Stimulated activated CD4-positive, alpha-beta T cell treated with anti-CD3 and anti-CD28 coated beads, Interleukin-12 subunit alpha, Interleukin-12 subunit beta, amount 100 ng/mL, for 4 hours (primary cell): ENCODE results near the gene TNNC2.
"Not testable (repeated sequence)": the region's sequence is repeated elsewhere in the genome, so short reads cannot be mapped to it uniquely, and the experiment has no call there.

Experiments
- DNase-seq: peaks from one replicate; pipeline ENCODE4 v3.0.0-alpha.2; 2020

The TNNC2 gene

DNA sequence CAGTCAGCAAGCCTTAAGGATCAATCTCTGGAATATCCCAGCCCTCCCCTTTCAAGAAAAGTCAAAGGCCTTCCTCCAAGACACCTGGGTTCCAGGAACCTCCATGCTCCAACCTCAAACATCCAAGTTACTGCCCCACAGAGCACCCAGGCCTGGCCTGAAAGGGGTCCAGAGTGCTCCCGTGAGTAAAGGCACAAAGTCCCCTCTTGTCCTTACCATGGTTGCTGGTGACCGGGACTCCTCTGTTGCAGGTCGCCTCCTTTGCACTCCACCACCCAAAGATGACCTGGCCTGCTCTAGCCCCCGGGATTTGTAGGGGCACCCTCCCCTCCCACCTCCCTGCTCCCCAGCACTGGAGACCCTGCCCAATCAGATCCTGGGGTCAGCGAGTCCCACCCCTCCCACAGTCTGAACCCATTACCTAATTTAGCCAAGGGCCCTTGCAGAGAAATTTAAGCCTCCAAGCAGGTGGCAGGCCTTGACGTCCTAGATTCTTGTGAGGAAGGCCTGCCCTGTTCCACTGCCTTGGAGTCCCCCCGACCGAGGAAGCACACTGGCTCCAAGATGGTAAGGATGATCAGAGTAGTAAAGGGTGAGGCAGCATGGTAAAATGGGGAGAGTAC, at the start of gene TNNC2:
Gene TNNC2 (minus strand): TSS at position 283 of the 623 bp plus-strand sequence. CDS start 64 bp downstream, at position 219.
- no peak for DNase-seq

DNA sequence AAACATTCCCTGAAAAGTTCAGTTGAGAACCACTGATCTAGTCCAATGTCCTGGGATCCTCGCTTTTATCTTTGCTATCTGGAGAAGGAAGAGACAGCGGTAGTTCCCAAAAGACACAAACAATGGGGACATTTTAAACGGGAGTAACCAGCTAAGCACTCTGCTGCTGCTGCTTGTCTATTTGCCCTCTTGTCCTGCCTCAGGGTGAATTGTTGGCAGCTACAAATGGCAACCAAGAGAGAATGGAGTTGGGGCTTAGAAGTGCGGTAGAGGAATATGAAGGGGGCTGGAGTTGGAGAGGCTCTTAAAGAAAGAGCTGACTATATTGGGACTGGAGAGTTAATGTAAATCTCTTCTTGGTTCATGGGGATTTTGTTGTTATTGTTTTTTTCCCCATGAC, 47.5 kb upstream of the TNNC2 start:
- no peak for DNase-seq

DNA sequence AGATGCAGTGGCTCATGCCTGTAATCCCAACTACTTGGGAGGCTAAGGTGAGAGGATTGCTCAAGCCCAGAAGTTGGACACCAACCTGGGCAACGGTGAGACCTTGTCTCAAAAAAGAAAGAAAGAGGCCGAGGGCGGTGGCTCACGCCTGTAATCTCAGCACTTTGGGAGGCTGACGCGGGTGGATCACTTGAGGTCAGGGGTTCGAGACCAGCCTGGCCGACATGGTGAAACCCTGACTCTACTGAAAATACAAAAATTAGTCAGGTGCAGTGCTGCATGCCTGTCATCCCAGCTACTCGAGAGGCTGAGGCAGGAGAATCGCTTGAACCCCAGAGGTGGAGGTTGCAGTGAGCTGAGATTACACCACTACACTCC, 47.0 kb upstream of the TNNC2 start:
- not testable (repeated sequence) for DNase-seq

DNA sequence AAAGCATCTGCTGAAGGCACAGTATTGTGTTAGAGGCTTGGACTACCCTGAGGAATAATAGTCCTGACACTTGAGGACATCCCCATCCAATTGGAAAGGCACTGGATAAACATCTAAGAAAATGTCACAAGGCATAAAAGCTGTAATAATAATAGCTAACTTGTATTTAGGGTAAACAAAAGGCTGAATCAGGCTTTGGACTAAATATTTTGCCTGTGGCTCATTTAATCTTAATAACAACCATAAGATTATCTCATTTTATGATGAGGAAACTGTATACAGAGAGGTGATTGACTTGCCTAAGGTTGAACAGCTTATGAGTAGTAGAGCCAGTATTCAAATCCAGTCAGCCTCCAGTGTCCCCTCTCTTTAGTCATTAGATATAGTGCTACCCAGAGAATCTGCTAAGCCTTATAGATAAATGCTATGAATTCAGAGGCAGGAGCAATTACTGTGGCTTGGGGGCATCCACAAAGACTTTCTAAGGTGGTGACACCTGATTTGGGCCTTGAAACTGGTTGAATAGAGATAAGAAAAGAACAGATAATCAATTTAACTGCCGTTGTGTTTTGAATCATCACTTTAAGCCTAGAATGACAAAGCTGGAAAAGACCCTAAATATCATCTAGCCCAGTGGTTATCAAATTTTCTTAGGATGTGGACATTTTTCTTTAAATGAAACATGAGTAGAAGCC, 46.4 kb upstream of the TNNC2 start:
- no peak for DNase-seq

DNA sequence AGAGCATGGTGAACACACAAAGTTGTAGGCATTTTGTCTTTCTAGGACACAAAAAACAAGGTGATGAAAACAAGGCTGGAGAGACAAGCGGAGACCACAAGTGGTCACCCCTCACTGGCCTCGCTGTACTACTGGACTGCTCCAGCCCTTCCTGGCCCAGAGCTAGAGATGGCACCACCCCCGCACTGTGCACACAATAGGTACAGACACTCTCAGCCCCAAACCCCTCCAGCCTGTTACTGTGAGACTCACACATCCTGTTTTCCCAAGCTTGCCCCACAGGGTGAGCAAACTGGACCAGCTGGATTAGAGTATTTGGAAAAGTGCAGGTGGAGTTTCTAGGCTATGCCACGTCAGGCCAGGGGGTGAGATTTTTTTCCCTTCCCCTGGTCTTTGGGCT, 45.5 kb upstream of the TNNC2 start:
- no peak for DNase-seq

DNA sequence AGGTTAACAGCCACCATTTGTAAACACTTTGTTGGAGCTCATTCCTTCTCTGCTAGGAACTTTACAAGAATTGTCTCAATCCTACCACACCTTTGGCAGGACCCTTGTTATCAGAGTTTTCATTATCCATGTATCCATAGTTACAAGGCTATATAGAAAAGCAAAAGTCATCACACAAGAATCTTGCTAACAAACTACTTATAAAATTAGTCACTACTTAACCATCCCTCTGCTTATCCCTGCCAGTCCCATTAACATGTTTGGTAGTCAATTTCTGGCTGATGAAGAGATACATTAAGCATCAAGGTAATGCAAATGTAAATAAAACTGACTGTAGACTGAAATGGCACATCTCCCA, 40.7 kb upstream of the TNNC2 start:
- DNase-seq = no peak

DNA sequence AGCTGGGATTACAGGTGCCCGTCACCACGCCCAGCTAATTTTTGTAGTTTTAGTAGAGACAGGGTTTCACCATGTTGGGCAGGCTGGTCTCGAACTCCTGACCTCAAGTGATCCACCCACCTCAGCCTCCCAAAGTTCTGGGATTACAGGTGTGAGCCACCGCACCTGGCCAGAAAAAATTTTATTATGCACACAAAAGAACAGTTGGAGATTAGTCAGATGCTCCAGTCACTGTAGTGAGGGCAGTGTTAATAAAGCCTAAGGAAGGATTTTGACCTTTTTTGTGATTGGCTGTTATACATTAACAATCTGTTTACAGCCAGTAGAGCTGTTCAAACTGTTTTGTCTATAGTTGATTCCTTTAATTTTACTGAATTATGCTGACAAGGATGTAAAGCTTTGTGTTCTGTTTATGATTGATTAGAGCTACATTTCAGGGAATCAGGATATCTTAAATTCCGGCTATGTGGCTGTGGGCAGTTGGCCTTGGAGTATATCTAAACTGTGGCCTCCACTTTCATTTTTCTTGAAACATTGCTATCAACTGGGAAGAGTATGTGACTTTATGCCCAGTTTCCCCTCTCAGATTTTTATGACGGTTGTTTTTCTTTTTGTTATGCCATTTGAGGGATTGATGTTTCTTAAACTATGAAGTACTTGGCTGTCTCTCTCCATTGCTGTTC, 40.2 kb upstream of the TNNC2 start:
- no peak for DNase-seq

DNA sequence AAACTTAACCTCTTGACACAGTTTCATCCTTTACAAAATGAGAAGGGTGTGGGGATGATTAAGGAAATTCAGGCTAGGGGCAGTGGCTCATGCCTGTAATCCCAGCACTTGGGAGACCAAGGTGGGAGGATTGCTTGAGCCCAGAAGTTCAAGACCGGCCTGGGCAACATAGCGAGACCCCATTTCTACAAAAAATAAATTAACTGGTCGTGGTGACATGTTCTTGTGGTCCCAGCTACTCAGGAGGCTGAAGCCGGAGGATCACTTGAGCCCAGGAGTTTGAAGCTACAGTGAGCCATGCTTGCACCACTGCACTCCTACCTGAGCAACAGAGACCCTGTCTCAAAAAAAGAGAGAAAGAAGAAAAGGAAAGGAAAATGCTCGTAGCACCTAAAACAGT, 39.3 kb upstream of the TNNC2 start:
- DNase-seq = no peak

DNA sequence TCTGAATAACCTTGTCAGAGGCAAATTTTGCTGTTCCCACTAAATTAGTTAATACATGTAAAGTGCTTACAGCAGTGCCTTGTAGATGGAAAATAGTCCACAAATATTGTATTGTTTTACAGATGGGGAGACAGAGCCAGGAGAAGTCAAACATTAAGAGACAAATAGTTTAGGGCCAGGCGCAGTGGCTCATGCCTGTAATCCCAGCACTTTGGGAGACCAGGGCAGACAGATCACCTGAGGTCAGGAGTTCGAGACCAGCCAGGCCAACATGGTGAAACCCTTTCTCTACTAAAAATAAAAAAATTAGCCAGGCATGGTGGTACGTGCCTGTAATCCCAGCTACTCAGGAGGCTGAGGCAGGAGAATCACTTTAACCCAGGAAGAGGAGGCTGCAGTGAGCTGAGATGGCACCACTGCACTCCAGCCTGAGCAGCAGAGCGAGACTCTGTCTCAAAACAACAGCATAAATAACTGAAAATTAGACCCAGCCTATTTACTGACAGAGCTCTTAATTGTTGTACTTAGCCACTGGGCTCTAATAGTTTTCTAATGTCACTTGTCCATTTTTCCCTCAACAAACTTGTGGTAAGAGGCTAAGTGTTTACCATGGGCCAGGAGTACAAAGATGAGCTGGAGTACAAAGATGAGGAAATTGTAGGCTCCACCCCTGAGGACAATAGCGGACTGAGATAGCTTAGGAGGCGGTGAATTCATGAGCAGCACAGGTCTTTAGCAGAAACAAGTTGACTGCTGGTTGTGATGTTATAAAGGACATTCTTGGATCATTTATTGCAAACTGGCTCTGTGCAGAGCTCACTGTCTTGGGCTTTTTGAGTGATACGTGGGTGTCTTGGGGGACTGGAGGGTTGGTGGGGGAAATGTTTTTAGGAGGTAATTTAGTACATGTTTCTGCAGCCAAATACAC, 36.7 kb upstream of the TNNC2 start:
- no peak for DNase-seq

DNA sequence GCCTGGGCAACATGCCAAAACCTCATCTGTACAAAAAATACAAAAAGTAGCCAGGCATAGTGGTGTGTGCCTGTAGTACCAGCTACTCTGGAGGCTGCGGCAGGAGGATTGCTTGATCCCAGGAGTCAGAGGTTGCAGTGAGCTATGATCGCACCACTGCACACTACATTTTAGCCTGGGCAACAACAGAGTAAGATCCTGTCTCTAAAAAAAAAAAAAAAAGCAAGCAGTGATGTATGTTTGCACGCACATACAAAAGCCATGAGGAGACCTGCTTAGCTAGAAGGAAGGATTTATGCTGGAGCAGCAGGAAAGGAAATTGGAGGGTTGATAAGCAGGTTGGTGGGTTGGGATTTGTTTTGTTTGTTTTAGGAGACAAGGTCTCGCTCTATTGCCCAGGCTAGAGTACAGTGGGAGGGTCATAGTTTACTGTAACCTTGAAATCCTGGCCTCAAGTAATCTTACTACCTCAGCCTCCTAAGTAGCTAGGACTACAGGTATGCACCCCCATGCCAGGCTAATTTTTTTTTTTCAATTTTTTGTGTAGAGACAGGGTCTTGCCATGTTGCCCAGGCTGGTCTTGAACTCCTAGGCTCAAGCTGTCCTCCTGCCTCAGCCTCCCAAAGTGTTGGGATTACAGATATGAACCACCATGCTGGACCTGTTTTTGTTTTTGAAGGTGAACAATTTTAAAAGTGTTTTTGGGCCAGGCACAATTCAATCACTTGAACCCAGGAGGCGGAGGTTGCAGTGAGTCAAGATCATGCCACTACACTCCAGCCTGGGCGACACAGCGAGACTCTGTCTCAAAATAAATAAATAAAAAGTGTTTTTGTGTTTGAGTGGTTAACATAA, 34.3 kb upstream of the TNNC2 start:
- no peak for DNase-seq

DNA sequence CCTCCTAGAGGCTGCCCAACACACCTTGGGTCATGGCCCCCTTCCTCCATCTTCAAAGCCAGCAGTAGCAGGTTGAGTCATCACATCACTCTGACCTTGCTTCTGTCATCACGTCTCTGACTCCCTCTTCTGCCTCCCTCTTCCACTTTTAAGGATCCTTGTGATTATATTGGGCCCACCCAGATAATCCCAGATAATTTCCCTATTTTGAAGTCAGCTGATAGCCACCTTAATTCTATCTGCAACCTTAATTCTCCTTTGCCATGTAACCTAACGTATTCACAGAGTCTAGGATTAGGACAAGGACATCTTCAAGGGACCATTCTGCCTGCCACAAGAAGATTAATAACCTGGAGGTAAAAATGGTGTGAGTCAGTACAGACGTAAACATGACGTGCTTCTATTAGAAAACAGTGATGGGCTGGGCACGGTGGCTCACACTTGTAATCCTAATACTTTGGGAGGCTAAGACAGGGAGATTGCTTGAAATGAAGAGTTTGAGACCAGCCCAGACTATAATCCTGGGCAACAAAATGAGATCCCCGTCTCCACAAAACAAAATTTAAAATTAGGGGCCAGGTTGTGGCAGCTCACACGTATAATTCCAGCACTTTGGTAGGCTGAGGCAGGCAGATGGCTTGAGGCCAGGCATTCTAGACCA, 33.6 kb upstream of the TNNC2 start:
- DNase-seq = no peak

DNA sequence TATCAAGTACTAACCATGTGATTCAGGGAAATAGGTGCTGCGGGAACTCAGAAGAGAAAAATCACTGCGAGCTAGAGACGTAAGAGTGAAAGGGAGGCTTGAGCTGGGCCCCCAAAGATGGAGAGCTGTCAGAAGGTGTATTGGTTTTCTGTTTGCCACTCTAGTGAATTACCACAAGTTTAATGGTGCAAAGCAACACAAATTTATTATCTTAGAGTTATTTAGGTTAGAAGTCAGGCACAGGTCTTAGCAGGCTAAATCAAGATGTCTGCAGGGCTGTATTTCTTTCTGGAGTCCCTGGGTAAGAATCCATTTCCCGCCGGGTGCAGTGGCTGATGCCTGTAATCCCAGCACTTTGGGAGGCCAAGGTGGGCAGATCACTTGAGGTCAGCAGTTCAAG, 32.8 kb upstream of the TNNC2 start:
- DNase-seq = no peak

DNA sequence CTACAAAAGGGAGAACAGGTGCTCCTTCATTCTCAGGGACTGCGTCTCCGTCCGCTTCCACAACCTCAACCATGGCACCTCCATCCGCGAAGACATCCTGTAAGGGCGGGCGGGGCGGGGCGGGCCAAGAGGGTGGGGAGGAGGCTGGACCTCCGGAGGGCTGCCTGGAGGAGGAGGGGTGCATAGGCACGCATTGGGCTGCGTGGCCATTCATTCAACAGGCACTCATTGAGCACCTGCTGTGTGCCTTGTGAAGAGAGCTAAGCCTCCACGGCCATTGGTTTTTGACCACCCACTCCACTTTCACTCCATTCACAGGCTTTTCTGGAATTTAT, 30.7 kb upstream of the TNNC2 start:
- no peak for DNase-seq

DNA sequence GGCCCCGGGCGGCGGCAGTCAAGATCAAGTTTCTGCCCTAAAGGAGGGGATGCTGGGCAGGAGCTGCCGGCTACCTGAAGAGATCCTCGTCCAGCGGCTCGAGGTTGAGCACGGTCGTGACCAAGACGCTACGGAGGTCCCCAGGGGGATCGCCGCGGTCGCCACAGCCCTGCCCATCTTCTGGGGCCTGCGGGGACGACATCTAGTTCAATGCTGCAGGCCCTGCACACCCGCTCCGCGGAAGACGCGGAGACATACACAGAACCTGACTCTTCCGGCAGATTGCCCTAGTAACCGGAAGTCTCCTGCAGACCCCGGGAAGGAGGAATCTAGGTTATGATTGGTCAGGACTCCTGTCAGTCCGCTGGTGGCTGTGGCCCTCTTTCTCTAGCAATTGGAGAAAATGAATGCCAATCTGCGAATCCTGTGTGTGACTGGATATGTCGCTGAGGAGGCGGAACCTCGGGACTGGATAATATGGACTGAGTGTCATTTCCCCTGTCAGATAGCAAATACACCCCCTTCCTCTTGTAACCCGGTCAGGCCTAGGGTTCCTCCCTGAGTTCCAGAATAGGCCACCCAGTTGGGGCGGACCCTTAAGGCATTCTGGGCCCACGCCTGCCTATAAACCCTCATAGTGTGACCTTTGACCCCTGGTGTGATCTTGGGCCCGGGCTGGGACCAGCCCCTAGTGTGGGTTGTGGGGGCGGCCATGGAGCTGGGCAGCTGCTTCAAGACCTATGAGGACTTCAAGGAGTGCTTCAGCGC, 30.2 kb upstream of the TNNC2 start, which contains the start of the genes ACOT8 and ZSWIM3:
Gene ACOT8 (minus strand): TSS at position 279 of the 768 bp plus-strand sequence. CDS start 77 bp downstream, at position 202.
Gene ZSWIM3 (plus strand): TSS at position 501 of the 768 bp plus-strand sequence. CDS start 212 bp downstream, at position 713.
- peak; percentile 77 for DNase-seq

DNA sequence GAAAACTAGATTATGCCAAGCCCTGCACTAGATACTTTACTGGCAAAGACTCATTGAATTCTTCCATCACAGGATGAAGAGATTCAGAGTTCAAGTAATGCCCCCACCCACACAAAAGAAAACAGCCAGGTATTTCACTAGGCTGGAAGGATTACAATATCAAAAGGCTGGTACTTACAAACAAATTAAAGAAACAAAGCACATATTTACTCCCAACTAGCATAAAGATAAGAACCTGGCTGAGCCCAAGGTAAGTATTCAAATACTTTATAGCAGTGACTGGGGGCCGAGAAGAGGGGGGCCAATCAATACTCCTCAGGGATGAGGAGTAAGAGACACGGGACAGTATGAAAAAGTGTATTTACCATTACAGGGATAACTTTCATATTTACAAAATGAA, 26.4 kb upstream of the TNNC2 start:
- no peak for DNase-seq

DNA sequence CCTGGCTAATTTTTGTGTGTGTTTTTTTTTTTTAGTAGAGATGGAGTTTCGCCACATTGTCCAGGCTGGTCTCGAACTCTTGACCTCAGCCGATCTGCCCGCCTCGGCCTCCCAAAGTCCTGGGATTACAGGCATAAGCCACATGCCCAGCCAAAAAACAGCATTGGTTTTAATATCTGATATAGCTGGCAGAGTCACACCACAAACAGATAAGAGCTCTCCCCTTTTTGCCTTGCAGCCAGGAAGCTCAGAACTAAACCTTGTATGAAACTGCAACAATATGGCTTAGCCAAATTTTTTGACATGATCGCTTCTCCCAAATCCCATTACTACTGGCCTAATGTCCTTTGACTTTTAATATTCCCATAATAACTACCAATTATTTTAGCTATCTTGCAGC, 25.2 kb upstream of the TNNC2 start:
- DNase-seq = no peak

DNA sequence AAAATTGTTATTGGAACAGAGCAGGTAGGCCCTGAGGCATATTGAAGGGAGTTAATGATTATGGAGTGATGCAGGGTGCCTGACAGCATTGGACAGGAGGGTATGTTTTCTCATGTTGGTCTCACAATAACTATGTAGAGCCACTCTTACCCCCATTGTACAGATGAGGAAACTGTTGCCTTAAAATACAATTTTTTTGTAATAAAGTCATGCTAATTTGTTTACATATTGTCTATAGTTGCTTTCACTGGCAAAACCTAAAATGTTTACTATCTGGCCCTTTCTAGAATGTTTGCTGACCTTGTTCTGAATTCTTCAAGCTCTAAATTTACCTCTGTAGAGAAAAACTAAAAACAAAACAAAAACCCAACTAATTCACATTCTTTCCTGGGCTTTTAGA, 24.4 kb upstream of the TNNC2 start:
- no peak for DNase-seq

DNA sequence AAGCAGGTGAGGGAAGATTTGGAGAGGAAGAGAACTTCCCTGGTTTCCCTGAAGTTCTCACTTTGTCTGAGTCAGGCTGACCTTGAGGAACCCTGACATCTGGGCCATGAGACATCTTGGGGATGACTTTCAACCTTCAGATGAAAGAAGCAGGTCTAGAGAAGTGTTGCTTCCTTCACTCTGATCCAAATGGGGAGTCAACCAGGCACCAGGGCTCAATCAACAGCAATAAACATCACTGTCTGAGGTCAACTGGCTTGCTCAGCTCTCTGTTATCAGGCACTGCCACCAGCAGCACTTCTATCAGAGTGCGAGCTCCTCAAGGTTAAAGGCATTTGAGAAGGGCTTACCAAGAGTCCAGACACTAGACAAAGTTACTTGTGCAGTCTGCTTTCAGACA, 23.8 kb upstream of the TNNC2 start:
- no peak for DNase-seq

DNA sequence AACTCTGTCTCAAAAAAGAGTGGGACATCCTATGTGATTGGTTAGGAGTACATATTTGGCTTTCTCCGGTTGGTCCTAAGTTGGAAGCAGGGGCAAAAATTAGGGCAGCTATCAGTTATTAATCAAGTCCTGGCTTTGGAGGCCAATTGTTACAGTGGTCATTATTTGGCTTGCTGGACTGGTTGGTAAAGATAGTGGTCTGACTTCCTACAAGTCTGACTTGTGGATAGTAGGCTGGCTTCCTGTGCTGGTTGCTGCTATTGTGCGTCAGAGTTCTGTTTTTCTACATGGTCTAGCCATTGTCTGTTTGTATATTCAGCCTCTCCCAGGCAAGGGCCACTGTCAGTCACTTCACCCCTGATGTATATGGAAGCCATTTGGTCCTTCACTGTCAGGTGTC, 23.1 kb upstream of the TNNC2 start:
- DNase-seq = no peak

DNA sequence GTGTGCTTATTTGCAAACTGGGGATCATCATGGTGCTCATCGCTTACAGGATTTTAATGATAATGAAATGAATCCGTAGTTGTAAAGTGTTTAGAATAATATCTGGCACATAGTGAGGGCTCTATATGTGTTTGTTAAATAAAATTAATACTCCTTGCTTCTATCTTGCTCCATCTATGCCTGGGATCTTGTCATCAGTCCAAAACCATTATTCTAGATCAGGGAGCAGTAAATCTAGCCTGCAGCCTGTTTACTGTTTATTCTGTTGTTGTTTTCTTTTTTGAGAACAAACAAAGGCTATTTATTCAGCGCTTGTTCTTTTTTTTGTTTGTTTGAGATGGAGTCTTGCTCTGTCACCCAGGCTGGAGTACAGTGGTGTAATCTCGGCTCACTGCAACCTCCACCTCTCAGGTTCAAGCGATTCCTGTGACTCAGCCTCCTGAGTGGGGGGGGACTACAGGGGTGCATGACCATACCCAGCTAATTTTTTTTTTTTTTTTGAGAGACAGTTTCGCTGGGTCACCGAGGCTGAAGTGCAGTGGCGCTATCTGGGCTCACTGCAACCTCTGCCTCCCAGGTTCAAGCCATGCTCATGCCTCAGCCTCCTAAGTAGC, 22.0 kb upstream of the TNNC2 start:
- no peak for DNase-seq
